ENCODE data around the gene FLNA.

- TF ChIP-seq POLR2A (IDR thresholded peaks at IDR 0.05; ENCODE audit: extremely low read depth, insufficient read length), result no peak
- no peak for TF ChIP-seq MAX (IDR thresholded peaks at IDR 0.05; ENCODE audit: low read depth, low read length)
- no peak for TF ChIP-seq CTCF (IDR thresholded peaks at IDR 0.05; ENCODE audit: low read depth, low read length)
- no peak for TF ChIP-seq MYC (IDR thresholded peaks at IDR 0.05; ENCODE audit: low read depth, low read length)
Observed at GRCh38 chrX:154356596-154356995, 17.8 kb downstream of the FLNA start.
